Keratinocyte (primary cell): ENCODE results near the gene TBC1D14. TPM values are rescaled to one million over a fixed set of nuclear protein-coding genes. Genes with fewer than 3 reads are reported as not detected.

ENCODE experiments used
- DNase-seq: peaks from one replicate; pipeline ENCODE4 v3.0.0-alpha.2; 2011; ENCODE audit warnings: low read depth, missing footprints, low spot score
- FAIRE-seq: peaks from 2 replicates; lab custom pipeline; 2011; peaks lifted over from hg19 to GRCh38; lab: Jason Lieb, UNC
- H2AFZ ChIP-seq: 2 replicates; pipeline ENCODE4 v1.6.0; 2012; ENCODE audit warnings: low read length, control low read depth, inconsistent platforms; ENCODE audit not compliant: control insufficient read depth
- H3K27ac ChIP-seq: 2 replicates; pipeline ENCODE4 v1.5.1; 2011; ENCODE audit warnings: low read length; ENCODE audit not compliant: control insufficient read depth, insufficient read depth
- H3K27me3 ChIP-seq: 3 replicates; pipeline ENCODE4 v1.6.0; 2011; ENCODE audit warnings: low read length; ENCODE audit not compliant: control insufficient read depth, insufficient read depth; ENCODE audit errors: extremely low read depth
- H3K36me3 ChIP-seq, 2 experiments: 2 replicates in 1 of 2; 3 replicates in 1 of 2; pipeline ENCODE4 v1.5.1; 2011; ENCODE audit warnings: low read length in 2 of 2, mild to moderate bottlenecking in 1 of 2; ENCODE audit not compliant: control insufficient read depth in 2 of 2, insufficient read depth in 2 of 2; ENCODE audit errors: extremely low read depth in 1 of 2
- H3K4me1 ChIP-seq: 3 replicates; pipeline ENCODE4 v1.5.1; 2011; ENCODE audit warnings: low read length; ENCODE audit not compliant: control insufficient read depth, insufficient read depth; ENCODE audit errors: extremely low read depth
- H3K4me2 ChIP-seq: 3 replicates; pipeline ENCODE4 v1.6.0; 2011; ENCODE audit warnings: low read depth, low read length; ENCODE audit not compliant: control insufficient read depth, insufficient read depth; ENCODE audit errors: extremely low read depth
- H3K4me3 ChIP-seq, 3 experiments: fragments of 200-600 bp in 1 of 3; sonication (generic) in 1 of 3; 2 replicates in 2 of 3; 3 replicates in 1 of 3; pipeline ENCODE4 v1.5.1; 2011 to 2016; ENCODE audit warnings: low read length in 3 of 3, mild to moderate bottlenecking in 3 of 3, control low read depth in 2 of 3, inconsistent platforms in 1 of 3, low read depth in 1 of 3, mixed read lengths in 1 of 3, mixed run types in 1 of 3, moderate library complexity in 1 of 3; ENCODE audit not compliant: control insufficient read depth in 2 of 3, insufficient read depth in 2 of 3; ENCODE audit errors: extremely low read depth in 1 of 3
- H3K79me2 ChIP-seq: 2 replicates; pipeline ENCODE4 v1.6.0; 2012; ENCODE audit warnings: low read length; ENCODE audit not compliant: control insufficient read depth, insufficient read depth
- H3K9ac ChIP-seq: 3 replicates; pipeline ENCODE4 v1.6.0; 2011; ENCODE audit warnings: low read length; ENCODE audit not compliant: control insufficient read depth, insufficient read depth; ENCODE audit errors: extremely low read depth
- H3K9me1 ChIP-seq: 3 replicates; pipeline ENCODE4 v1.6.0; 2011; ENCODE audit warnings: low read length; ENCODE audit not compliant: control insufficient read depth, insufficient read depth; ENCODE audit errors: extremely low read depth
- H3K9me3 ChIP-seq: 2 replicates; pipeline ENCODE4 v1.5.1; 2012; ENCODE audit warnings: low read depth, low read length; ENCODE audit not compliant: control insufficient read depth
- H4K20me1 ChIP-seq: 3 replicates; pipeline ENCODE4 v1.6.0; 2011; ENCODE audit warnings: low read length; ENCODE audit not compliant: control insufficient read depth, insufficient read depth; ENCODE audit errors: extremely low read depth
- CTCF ChIP-seq, 3 experiments: IDR thresholded peaks in 1 of 3; conservative IDR thresholded peaks in 1 of 3; optimal IDR thresholded peaks in 1 of 3; 2 replicates in 2 of 3; 3 replicates in 1 of 3; pipeline versions ENCODE3 to v1.5.1; 2011; ENCODE audit warnings: low read length in 3 of 3, mild to moderate bottlenecking in 3 of 3, moderate library complexity in 2 of 3, control low read depth in 1 of 3, inconsistent platforms in 1 of 3; ENCODE audit not compliant: insufficient read depth in 2 of 3; ENCODE audit errors: extremely low read depth in 1 of 3
- EZH2 ChIP-seq: IDR thresholded peaks from one replicate; pipeline ENCODE4 v1.6.1; 2012; ENCODE audit warnings: inconsistent platforms, mild to moderate bottlenecking, low read length, moderate library complexity
- dilution Hi-C: fragments of 300-500 bp; cut with MboI; formaldehyde crosslinking; loops from one replicate; pipeline ENCODE4 v1.7.0; 2020; ENCODE audit warnings: low sequenced_read_pairs; ENCODE audit not compliant: extremely low pct_ligation_motif_present
- polyA plus RNA-seq, 5 experiments: library from polyadenylated mRNA; depleted of rRNA in 3 of 5; stranded (reverse) in 3 of 5; stranded (forward) in 1 of 5; unstranded in 1 of 5; fragments of >200 nt; gene quantifications; 1 replicate in 1 of 5; 2 replicates in 3 of 5; 3 replicates in 1 of 5; pipeline versions ENCODE4 v1.2.1 to v1.2.3, GENCODE V29; 2011 to 2012; ENCODE audit warnings: missing spikeins in 2 of 5, low read depth in 1 of 5, low replicate concordance in 1 of 5

TBC1D14 gene
- polyA plus RNA-seq, 1 donor (not counting 4 experiments of a cell fraction or from before 2014, with no cell fraction given): 55.1 TPM

GRCh38 chr4:7052313-7052712, 142.7 kb downstream of the TBC1D14 start:
- no peak overlapping the region for H3K4me3 ChIP-seq
- no peak overlapping the region for H3K4me2 ChIP-seq
- dilution Hi-C loops: no loop called here
- DNase-seq (no peak), FAIRE-seq (no peak)
- H3K36me3 ChIP-seq: peaks cover 12 to 24% of the 10 kb centered on the region in 2 experiments
- H3K9me3 ChIP-seq: no peaks in the 10 kb centered on the region
- peaks cover 2% of the 10 kb centered on the region for H3K9me1 ChIP-seq
- H2AFZ ChIP-seq: no peak overlapping the region
- no peaks in the 10 kb centered on the region for H3K27me3 ChIP-seq
- no peaks in the 10 kb centered on the region for H4K20me1 ChIP-seq
- no peak overlapping the region for H3K9ac ChIP-seq
- H3K4me1 ChIP-seq: no peaks in the 10 kb centered on the region
- H3K27ac ChIP-seq: no peak overlapping the region
- TF ChIP-seq EZH2 (no peak), CTCF (optimal IDR thresholded peaks at IDR 0.05 in 1 of 3, IDR thresholded peaks at IDR 0.05 in 1 of 3, conservative IDR thresholded peaks at IDR 0.05 in 1 of 3; ENCODE audit: extremely low read depth in 1 of 3, insufficient read depth in 2 of 3, low read length in 3 of 3) (no peak)
- H3K79me2 ChIP-seq: peaks cover 42% of the 10 kb centered on the region

GRCh38 chr4:7052923-7053715, 143.5 kb downstream of the TBC1D14 start:
- no peak for TF ChIP-seq EZH2
- no peak for TF ChIP-seq CTCF (optimal IDR thresholded peaks at IDR 0.05 in 1 of 3, IDR thresholded peaks at IDR 0.05 in 1 of 3, conservative IDR thresholded peaks at IDR 0.05 in 1 of 3; ENCODE audit: extremely low read depth in 1 of 3, insufficient read depth in 2 of 3, low read length in 3 of 3)
- Histone ChIP-seq H3K36me3 (peaks cover 12 to 24% of the 10 kb centered on the region in 2 experiments), H4K20me1 (no peaks in the 10 kb centered on the region), H2AFZ (no peak overlapping the region), H3K9ac (no peak overlapping the region), H3K79me2 (peaks cover 34% of the 10 kb centered on the region), H3K9me3 (no peaks in the 10 kb centered on the region), H3K4me2 (no peak overlapping the region), H3K4me1 (no peaks in the 10 kb centered on the region), H3K27me3 (no peaks in the 10 kb centered on the region), H3K27ac (no peak overlapping the region), H3K4me3 (no peak overlapping the region), H3K9me1 (peaks cover 2% of the 10 kb centered on the region)
- FAIRE-seq (no peak), DNase-seq (no peak)
- dilution Hi-C loops: no loop called here
